Cerebellar cortex (tissue), 1 donor: Measurements from ENCODE around the gene ITSN1.

Experiments
- DNase-seq: peaks from one replicate; pipeline ENCODE4 v3.0.0-alpha.2; 2015; ENCODE audit warnings: low spot score

The ITSN1 gene

GRCh38 chr21:33931799-33932390 lies 289.6 kb downstream of the ITSN1 start:
- no peak for DNase-seq

- DNase-seq: no peak
Measured at GRCh38 chr21:33932731-33933130, 290.4 kb downstream of the ITSN1 start.

- DNase-seq: no peak
Measured at GRCh38 chr21:33936301-33937038, 294.2 kb downstream of the ITSN1 start.

GRCh38 chr21:33937146-33937545 lies 294.8 kb downstream of the ITSN1 start:
- no peak for DNase-seq

GRCh38 chr21:33937931-33938339 lies 295.6 kb downstream of the ITSN1 start:
- no peak for DNase-seq

- DNase-seq: no peak
Measured at GRCh38 chr21:33938381-33938780, 296.1 kb downstream of the ITSN1 start.

- DNase-seq: no peak
Measured at GRCh38 chr21:33939226-33939625, 296.9 kb downstream of the ITSN1 start.

GRCh38 chr21:33940164-33940880 lies 298.0 kb downstream of the ITSN1 start:
- DNase-seq: no peak

GRCh38 chr21:33940881-33941245 lies 298.6 kb downstream of the ITSN1 start:
- no peak for DNase-seq

- DNase-seq: no peak
Measured at GRCh38 chr21:33942426-33942825, 300.1 kb downstream of the ITSN1 start.

- DNase-seq: no peak
Measured at GRCh38 chr21:33943293-33943692, 301.0 kb downstream of the ITSN1 start.

GRCh38 chr21:33944185-33944763 lies 302.0 kb downstream of the ITSN1 start:
- no peak for DNase-seq

GRCh38 chr21:33945652-33946270 lies 303.5 kb downstream of the ITSN1 start:
- no peak for DNase-seq

- DNase-seq: peak; percentile 94
Measured at GRCh38 chr21:33947451-33948095, 305.3 kb downstream of the ITSN1 start.

- DNase-seq: peak; percentile 93
Measured at GRCh38 chr21:33948096-33948950, 306.0 kb downstream of the ITSN1 start.

- DNase-seq: no peak
Measured at GRCh38 chr21:33948951-33949444, 306.7 kb downstream of the ITSN1 start.
